HG02763 (cell line): ENCODE results near the gene ACTRT3.

Source experiments
- ATAC-seq: cut with Tn5 transposase; IDR thresholded peaks from one replicate; pipeline ENCODE4 v1.9.1; 2021; ENCODE audit warnings: mild to moderate bottlenecking, moderate library complexity; ENCODE audit not compliant: unreplicated experiment

ACTRT3 gene

GRCh38 chr3:169769287-169770181, at the start of gene ACTRT3:
Gene ACTRT3, minus strand, starts transcription at chr3:169769561. Its CDS starts 41 bp downstream, at chr3:169769520.
- peak; percentile 19 for ATAC-seq

GRCh38 chr3:169818316-169818715, 49.0 kb upstream of the ACTRT3 start:
- no peak for ATAC-seq

- ATAC-seq: no peak
Measured at GRCh38 chr3:169815590-169816150, 46.3 kb upstream of the ACTRT3 start.

GRCh38 chr3:169813757-169814517, 44.6 kb upstream of the ACTRT3 start:
- ATAC-seq: peak; percentile 84

GRCh38 chr3:169813278-169813677, 43.9 kb upstream of the ACTRT3 start:
- ATAC-seq: no peak

GRCh38 chr3:169812332-169813235, 43.2 kb upstream of the ACTRT3 start, which contains the start of the genes LRRC34 and LRRIQ4:
Gene LRRC34, minus strand, starts transcription at chr3:169812904. Its CDS starts 356 bp downstream, at chr3:169812548.
Gene LRRIQ4, plus strand, starts transcription at chr3:169812870. Its CDS starts 9,052 bp downstream, at chr3:169821922.
- peak; percentile 65 for ATAC-seq

- peak; percentile 2 for ATAC-seq
Measured at GRCh38 chr3:169811631-169812331, 42.4 kb upstream of the ACTRT3 start.

- no peak for ATAC-seq
Measured at GRCh38 chr3:169809230-169809795, 40.0 kb upstream of the ACTRT3 start.

- no peak for ATAC-seq
Measured at GRCh38 chr3:169804681-169805080, 35.3 kb upstream of the ACTRT3 start.

GRCh38 chr3:169792359-169792758, 23.0 kb upstream of the ACTRT3 start:
- no peak for ATAC-seq

- no peak for ATAC-seq
Measured at GRCh38 chr3:169790687-169791429, 21.5 kb upstream of the ACTRT3 start.

GRCh38 chr3:169790219-169790618, 20.9 kb upstream of the ACTRT3 start:
- no peak for ATAC-seq

GRCh38 chr3:169787791-169788190, 18.4 kb upstream of the ACTRT3 start:
- ATAC-seq: no peak

- no peak for ATAC-seq
Measured at GRCh38 chr3:169787120-169787519, 17.8 kb upstream of the ACTRT3 start.

- ATAC-seq: no peak
Measured at GRCh38 chr3:169781209-169781855, 12.0 kb upstream of the ACTRT3 start.

- no peak for ATAC-seq
Measured at GRCh38 chr3:169780742-169781141, 11.4 kb upstream of the ACTRT3 start.

- ATAC-seq: no peak
Measured at GRCh38 chr3:169777822-169778221, 8.5 kb upstream of the ACTRT3 start.

GRCh38 chr3:169774186-169774585, 4.8 kb upstream of the ACTRT3 start:
- ATAC-seq: no peak
